Tibial nerve (tissue), 4 donors: ENCODE measurements around the gene TBC1D3B. TPM values are rescaled to one million over a fixed set of nuclear protein-coding genes. Genes with fewer than 3 reads are reported as not detected.
A peak's percentile ranks its signal among the peaks of the same experiment; 100 is the strongest.

Source experiments
- DNase-seq, 2 donors: peaks; one replicate each; pipeline ENCODE4 v3.0.0-alpha.2; 2019; ENCODE audit warnings: low spot score in 2 of 2
- H3K27ac ChIP-seq, 4 donors: fragments of 200-600 bp; sonication (generic) in 3 of 4; one replicate each; pipeline ENCODE4 v1.5.1; 2017 to 2019; ENCODE audit warnings: mild to moderate bottlenecking in 1 of 4
- H3K27me3 ChIP-seq, 2 donors: fragments of 200-600 bp; sonication (generic) in 1 of 2; one replicate each; pipeline versions ENCODE4 v1.5.1 to v1.6.0; 2017 to 2019
- H3K36me3 ChIP-seq, 3 donors: fragments of 200-600 bp; sonication (generic); one replicate each; pipeline ENCODE4 v1.5.1; 2018 to 2019
- H3K4me1 ChIP-seq, 4 donors: fragments of 200-600 bp; sonication (generic) in 3 of 4; one replicate each; pipeline ENCODE4 v1.5.1; 2017 to 2019
- H3K4me3 ChIP-seq, 4 donors: fragments of 200-600 bp; sonication (generic) in 3 of 4; one replicate each; pipeline ENCODE4 v1.5.1; 2017 to 2019; ENCODE audit warnings: mild to moderate bottlenecking in 1 of 4, moderate library complexity in 1 of 4
- H3K9me3 ChIP-seq, 4 donors: fragments of 200-600 bp; sonication (generic) in 3 of 4; one replicate each; pipeline ENCODE4 v1.5.1; 2017 to 2019
- CTCF ChIP-seq, 5 experiments: fragments of 200-600 bp in 3 of 5; fragments of 450-650 bp in 2 of 5; sonication (generic) in 3 of 5; IDR thresholded peaks; one replicate each; pipeline ENCODE4 v1.5.1; 2016 to 2019; ENCODE audit warnings: antibody characterized with exemption in 5 of 5, mild to moderate bottlenecking in 3 of 5, moderate library complexity in 2 of 5
- EP300 ChIP-seq, 2 donors: sonication (generic); formaldehyde crosslinking; IDR thresholded peaks; one replicate each; pipeline ENCODE4 v1.6.1; 2017; ENCODE audit warnings: antibody characterized with exemption in 2 of 2, mild to moderate bottlenecking in 1 of 2
- POLR2A ChIP-seq, 2 donors: fragments of 450-650 bp; IDR thresholded peaks; one replicate each; pipeline ENCODE4 v1.6.1; 2017; ENCODE audit warnings: antibody characterized with exemption in 2 of 2, mild to moderate bottlenecking in 2 of 2, moderate library complexity in 2 of 2
- WGBS, 2 donors: methylation state at CpG; one replicate each; pipeline ENCODE4 v1.1.5; 2018; 5-methylcytosine and 5-hydroxymethylcytosine counted together
- total RNA-seq, 4 donors: library from RNA; depleted of rRNA; stranded (reverse); fragments of >200 nt; gene quantifications; one replicate each; pipeline ENCODE4 v1.1.0, GENCODE V29; 2016

TBC1D3B gene
- total RNA-seq, 4 donors from 2014 or later, result 1.0 to 4.5 TPM; not detected in 2

DNA sequence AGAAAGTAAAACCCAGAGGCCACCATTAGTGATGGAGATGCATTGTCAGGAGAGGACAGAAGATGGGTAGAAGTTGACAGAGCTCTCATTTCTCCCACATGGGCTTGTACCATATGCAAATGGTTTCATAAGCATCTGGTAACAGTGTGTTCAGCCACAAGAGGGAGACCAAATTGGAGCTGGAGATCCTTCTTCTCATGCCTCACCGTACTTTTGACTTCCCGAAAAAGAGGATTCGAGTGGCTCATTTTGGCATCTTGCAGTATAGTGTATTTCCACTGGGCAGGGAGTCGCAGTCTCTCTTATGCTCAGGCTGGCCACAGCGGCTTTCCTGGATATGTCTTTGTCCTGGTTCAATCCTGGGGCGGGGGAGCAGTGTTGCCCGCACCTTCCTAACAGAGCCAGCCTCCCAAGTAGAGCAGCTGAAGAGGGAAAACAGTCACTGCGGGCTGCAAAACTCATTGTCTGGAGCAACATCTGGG lies 23.8 kb downstream of the TBC1D3B start:
- H3K36me3 ChIP-seq, result no peaks in the 10 kb centered on the region
- peaks cover 0 to 13% (median 3%) of the 10 kb centered on the region in 4 donors for H3K4me1 ChIP-seq
- 81 to 89% methylated on average over 8 of the region's 8 CpGs for WGBS, 2 donors
- H3K27me3 ChIP-seq, result peaks cover 0 to 6% of the 10 kb centered on the region in 2 donors
- no peaks in the 10 kb centered on the region for H3K9me3 ChIP-seq
- H3K27ac ChIP-seq, result no peak overlapping the region
- H3K4me3 ChIP-seq, result no peak overlapping the region
- peak in 1 of 2 donors; percentile 5 for DNase-seq
- TF ChIP-seq POLR2A (IDR thresholded peaks at IDR 0.05) (no peak), EP300 (IDR thresholded peaks at IDR 0.05) (no peak), CTCF (IDR thresholded peaks at IDR 0.05) (no peak)

GRCh38 chr17:36151891-36152638 lies 24.4 kb downstream of the TBC1D3B start:
- H3K27me3 ChIP-seq, result peaks cover 0 to 6% of the 10 kb centered on the region in 2 donors
- 69 to 72% methylated on average over 4 of the region's 4 CpGs for WGBS, 2 donors
- no peak for TF ChIP-seq CTCF (IDR thresholded peaks at IDR 0.05)
- no peak for TF ChIP-seq POLR2A (IDR thresholded peaks at IDR 0.05)
- TF ChIP-seq EP300 (IDR thresholded peaks at IDR 0.05), result no peak

GRCh38 chr17:36149296-36149820 lies 27.1 kb downstream of the TBC1D3B start:
- peak; percentile 28 to 56 for DNase-seq
- Histone ChIP-seq H3K27me3 (peaks cover 0 to 4% of the 10 kb centered on the region in 2 donors), H3K27ac (no peak overlapping the region), H3K9me3 (no peaks in the 10 kb centered on the region), H3K4me3 (no peak overlapping the region), H3K4me1 (peaks cover 0 to 13% (median 3%) of the 10 kb centered on the region in 4 donors), H3K36me3 (no peaks in the 10 kb centered on the region)
- WGBS, 2 donors, result 48 to 51% methylated on average over 11 of the region's 11 CpGs
- TF ChIP-seq CTCF (IDR thresholded peaks at IDR 0.05) (peak in 1 of 5 experiments; percentile 1), POLR2A (IDR thresholded peaks at IDR 0.05) (no peak)

More at GRCh38 chr17:36151891-36152638, 24.4 kb downstream of the TBC1D3B start:
- peak in 1 of 2 donors; percentile 4 for DNase-seq
- H3K4me3 ChIP-seq, result no peak overlapping the region
- no peaks in the 10 kb centered on the region for H3K9me3 ChIP-seq
- no peak overlapping the region for H3K27ac ChIP-seq
- no peaks in the 10 kb centered on the region for H3K36me3 ChIP-seq
- peaks cover 0 to 13% (median 3%) of the 10 kb centered on the region in 4 donors for H3K4me1 ChIP-seq

DNA sequence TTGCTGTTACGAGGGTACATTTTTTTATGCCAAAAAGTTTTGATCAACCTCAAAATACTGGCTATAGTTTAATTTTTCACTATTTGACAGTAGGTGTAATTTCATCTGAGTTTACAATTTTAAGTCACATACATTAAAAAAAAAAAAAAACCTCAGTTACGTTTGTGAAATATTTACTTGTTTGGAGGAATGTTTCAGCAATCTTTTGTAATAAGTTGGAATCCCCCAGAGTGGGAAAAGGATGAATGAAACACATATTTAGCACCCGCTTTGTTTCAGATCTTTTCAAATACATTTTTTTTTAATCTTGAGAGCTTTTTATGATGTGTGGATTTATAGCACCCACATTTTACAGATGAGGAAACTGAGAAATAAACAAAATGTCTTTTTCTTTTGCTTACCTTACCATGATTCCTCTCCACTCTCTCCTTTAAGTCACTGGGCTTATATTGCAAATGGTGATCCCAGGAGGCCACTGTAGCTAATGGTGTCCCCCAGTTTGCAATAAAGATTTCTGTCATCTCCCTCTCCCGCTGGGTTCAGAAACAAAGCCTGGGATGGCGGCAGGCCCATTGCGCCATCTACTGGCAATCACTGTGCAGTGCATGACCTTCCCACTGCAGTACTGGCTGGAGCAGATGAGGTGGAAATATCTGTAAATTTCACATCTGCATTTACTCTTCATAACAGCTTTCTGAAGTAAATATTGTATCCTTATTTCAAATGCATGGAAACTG lies 27.7 kb downstream of the TBC1D3B start:
- Histone ChIP-seq H3K9me3 (no peaks in the 10 kb centered on the region), H3K4me1 (peaks cover 0 to 13% (median 3%) of the 10 kb centered on the region in 4 donors), H3K4me3 (no peak overlapping the region), H3K27ac (no peak overlapping the region), H3K27me3 (no peaks in the 10 kb centered on the region), H3K36me3 (no peaks in the 10 kb centered on the region)
- peak; percentile 76 to 100 (median 87) for TF ChIP-seq CTCF (IDR thresholded peaks at IDR 0.05)
- TF ChIP-seq POLR2A (IDR thresholded peaks at IDR 0.05), result no peak
- TF ChIP-seq EP300 (IDR thresholded peaks at IDR 0.05), result no peak
- WGBS, 2 donors, result 37 to 39% methylated on average over 6 of the region's 6 CpGs
- peak; percentile 41 to 80 for DNase-seq
